HepG2 (cell line): ENCODE measurements around the gene FAM162A. TPM values are rescaled to one million over a fixed set of nuclear protein-coding genes. Genes with fewer than 3 reads are reported as not detected.
"Not testable (repeated sequence)": the region's sequence is repeated elsewhere in the genome, so short reads cannot be mapped to it uniquely, and the experiment has no call there.

Experiments used
- ATAC-seq: fragments of 200-7000 bp; cut with Tn5 transposase; 3 replicates; pipeline ENCODE4 v1.9.1; 2020; ENCODE audit warnings: mild to moderate bottlenecking, moderate library complexity
- BruUV-seq: library from RNA; stranded (reverse); fragments of 400-500 nt; replicated peaks from 2 replicates; lab custom pipeline; 2021; lab: Mats Ljungman, UMichigan
- CTCF ChIA-PET: fragments of 300-600 bp; formaldehyde crosslinking; extraction: SDS; loops from one replicate; lab custom pipeline; 2021; ENCODE audit warnings: low total read pairs, inconsistent platforms, low intra/inter-chr PET ratio; lab: Yijun Ruan, JAX
- POLR2A ChIA-PET: fragments of 350-600 bp; sonication (Branson Sonifier 250); formaldehyde crosslinking; loops from one replicate; lab custom pipeline; 2020; ENCODE audit warnings: antibody characterized with exemption, inconsistent platforms; lab: Yijun Ruan, JAX
- DNase-seq: peaks from one replicate; pipeline ENCODE4 v3.0.0-alpha.2; 2015; ENCODE audit warnings: low spot score
- FAIRE-seq: peaks from 3 replicates; lab custom pipeline; 2011; peaks lifted over from hg19 to GRCh38; lab: Jason Lieb, UNC
- H2AFZ ChIP-seq: one replicate; pipeline ENCODE4 v1.6.1; 2011; ENCODE audit warnings: low read length, inconsistent platforms
- H3K27ac ChIP-seq: fragments of 300-600 bp; 3 replicates; pipeline ENCODE4 v1.8.0; 2011; ENCODE audit warnings: mixed run types, mild to moderate bottlenecking, mixed read lengths, low read length, inconsistent platforms; ENCODE audit not compliant: insufficient read depth; ENCODE audit errors: extremely low read length
- H3K27me3 ChIP-seq, 2 experiments: fragments of 200-600 bp in 1 of 2; 2 replicates in 1 of 2; 3 replicates in 1 of 2; pipeline versions ENCODE4 v1.6.0 to v1.8.0; 2011; ENCODE audit warnings: low read length in 2 of 2, mild to moderate bottlenecking in 2 of 2, moderate library complexity in 2 of 2, inconsistent platforms in 1 of 2; ENCODE audit not compliant: insufficient read depth in 2 of 2, control insufficient read depth in 1 of 2
- H3K36me3 ChIP-seq, 2 experiments: fragments of 200-600 bp in 1 of 2; replicated peaks in 1 of 2; 2 replicates in 1 of 2; 3 replicates in 1 of 2; pipeline versions ENCODE4 v1.5.1 to v1.8.0; 2011; ENCODE audit warnings: low read length in 2 of 2, inconsistent platforms in 1 of 2; ENCODE audit not compliant: insufficient read depth in 2 of 2, control insufficient read depth in 1 of 2
- H3K4me1 ChIP-seq: 2 replicates; pipeline ENCODE4 v1.5.1; 2012; ENCODE audit warnings: low read length, inconsistent platforms; ENCODE audit not compliant: insufficient read depth
- H3K4me2 ChIP-seq: 2 replicates; pipeline ENCODE4 v1.6.0; 2011; ENCODE audit warnings: low read depth, low read length, inconsistent platforms
- H3K4me3 ChIP-seq, 3 experiments: fragments of 200-600 bp in 1 of 3; sonication (generic), shearing (Covaris generic) in 1 of 3; replicated peaks in 1 of 3; 2 replicates each; pipeline ENCODE4 v1.5.1; 2011 to 2016; ENCODE audit warnings: low read length in 3 of 3, inconsistent platforms in 2 of 3, low read depth in 2 of 3, mild to moderate bottlenecking in 2 of 3, control low read depth in 1 of 3, mixed read lengths in 1 of 3; ENCODE audit not compliant: insufficient read depth in 1 of 3
- H3K79me2 ChIP-seq: one replicate; pipeline ENCODE4 v1.6.1; 2011; ENCODE audit warnings: low read length, inconsistent platforms; ENCODE audit not compliant: insufficient read depth
- H3K9ac ChIP-seq: 2 replicates; pipeline ENCODE4 v1.6.0; 2011; ENCODE audit warnings: mild to moderate bottlenecking, low read depth, low read length, inconsistent platforms; ENCODE audit not compliant: insufficient read depth
- H3K9me3 ChIP-seq: 2 replicates; pipeline ENCODE4 v1.5.1; 2012; ENCODE audit warnings: mild to moderate bottlenecking, low read length
- H4K20me1 ChIP-seq: 2 replicates; pipeline ENCODE4 v1.6.0; 2011; ENCODE audit warnings: inconsistent platforms, mild to moderate bottlenecking, low read length, moderate library complexity; ENCODE audit not compliant: insufficient read depth
- HMGA1 ChIP-seq: sonication (generic); formaldehyde crosslinking; conservative IDR thresholded peaks from 2 replicates; pipeline ENCODE4 v1.4.0; 2020; ENCODE audit warnings: missing genetic modification reagents
- KDM3A ChIP-seq: IDR thresholded peaks from 2 replicates; pipeline ENCODE4 v1.6.1; 2018; ENCODE audit warnings: low read depth, missing compliant biosample characterization
- MAFK ChIP-seq, 2 experiments: IDR thresholded peaks in 1 of 2; conservative IDR thresholded peaks in 1 of 2; 2 replicates each; pipeline ENCODE4 v1.6.1; 2011; ENCODE audit warnings: improper control_type of control experiment in 2 of 2, low read length in 2 of 2
- SMAD9 ChIP-seq: sonication (generic); formaldehyde crosslinking; IDR thresholded peaks from 2 replicates; pipeline ENCODE4 v1.5.1; 2020; ENCODE audit warnings: mild to moderate bottlenecking, missing genetic modification reagents
- ZNF841 ChIP-seq: sonication (generic); formaldehyde crosslinking; IDR thresholded peaks from 2 replicates; pipeline ENCODE4 v1.8.1; 2023; ENCODE audit warnings: missing genetic modification reagents, borderline replicate concordance
- WGBS: methylation state at CpG from one replicate; pipeline ENCODE4 v1.1.6; 2017; ENCODE audit warnings: low lambda C conversion rate; 5-methylcytosine and 5-hydroxymethylcytosine counted together
- in situ Hi-C: cut with HindIII; loops from 2 replicates; pipeline ENCODE4 v1.10.0; 2017; ENCODE audit warnings: low pct_unique_long_range_greater_than_20kb; ENCODE audit not compliant: extremely low pct_ligation_motif_present
- intact Hi-C: fragments of 100-400 bp; cut with micrococcal nuclease; formaldehyde crosslinking; loops from one replicate; pipeline ENCODE4 v1.10.0; 2022; ENCODE audit not compliant: unreplicated experiment
- polyA plus RNA-seq, 8 experiments: library from polyadenylated mRNA; depleted of rRNA in 3 of 8; stranded (reverse) in 7 of 8; unstranded in 1 of 8; fragments of >200 nt; fragmentation: Illumina TruSeq in 4 of 8; extraction: Trizol in 4 of 8; gene quantifications; 2 replicates each; pipeline versions ENCODE4 v1.2.1 to v1.2.3, GENCODE V29; 2011 to 2016; ENCODE audit warnings: low read depth in 4 of 8, missing spikeins in 1 of 8, mixed read lengths in 1 of 8; ENCODE audit not compliant: insufficient read depth in 1 of 8
- total RNA-seq, 5 experiments: library from RNA; depleted of rRNA; stranded (reverse); fragments of >200 nt; fragmentation: Illumina TruSeq; extraction: Trizol; gene quantifications; 2 replicates each; pipeline ENCODE4 v1.2.3, GENCODE V29; 2016; ENCODE audit warnings: low read depth in 1 of 5
- TF ChIP-seq, protein P1 (sequence below): sonication (generic); formaldehyde crosslinking; IDR thresholded peaks from 2 replicates; pipeline ENCODE4 v1.4.0; 2020; ENCODE audit warnings: missing genetic modification reagents
- TF ChIP-seq, protein P2 (sequence below): sonication (generic); formaldehyde crosslinking; IDR thresholded peaks from 2 replicates; pipeline ENCODE4 v1.4.0; 2020; ENCODE audit warnings: missing genetic modification reagents

Gene FAM162A
- total and polyA plus RNA-seq, 2 of the 13 experiments (the other 11 are each of a cell fraction or from before 2014, with no cell fraction given): 115 to 155 TPM

DNA sequence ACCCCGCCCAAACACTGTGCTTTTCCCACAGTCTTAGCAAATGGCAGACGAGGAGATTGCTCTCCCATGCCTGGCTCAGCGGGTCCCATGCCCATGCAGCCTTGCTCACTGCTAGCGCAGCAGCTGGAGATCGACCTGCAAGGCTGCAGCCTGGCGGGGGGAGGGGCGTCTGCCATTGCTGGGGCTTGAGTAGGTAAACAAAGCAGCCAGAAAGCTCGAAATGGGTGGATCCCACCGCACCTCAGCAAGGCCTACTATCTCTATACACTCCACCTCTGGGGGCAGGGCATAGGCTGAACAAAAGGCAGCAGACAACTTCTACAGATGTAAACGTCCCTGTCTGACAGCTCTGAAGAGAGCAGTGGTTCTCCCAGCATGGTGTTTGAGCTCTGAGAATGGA, 59.1 kb downstream of the FAM162A start:
- Histone ChIP-seq H3K79me2 (no peaks in the 10 kb centered on the region), H3K4me3 (no peak overlapping the region)
- WGBS: 92% methylated on average over 2 of the region's 10 CpGs
- no peak for FAIRE-seq
- no peak for TF ChIP-seq KDM3A (CRISPR knock-in tag)
- no peak for TF ChIP-seq HMGA1 (CRISPR knock-in tag)
- TF ChIP-seq SMAD9: no peak
- TF ChIP-seq, protein P1, sequence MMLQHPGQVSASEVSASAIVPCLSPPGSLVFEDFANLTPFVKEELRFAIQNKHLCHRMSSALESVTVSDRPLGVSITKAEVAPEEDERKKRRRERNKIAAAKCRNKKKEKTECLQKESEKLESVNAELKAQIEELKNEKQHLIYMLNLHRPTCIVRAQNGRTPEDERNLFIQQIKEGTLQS: no peak
- TF ChIP-seq MAFK (conservative IDR thresholded peaks at IDR 0.05 in 1 of 2, IDR thresholded peaks at IDR 0.05 in 1 of 2; ENCODE audit: low read length in 2 of 2): no peak
- TF ChIP-seq, protein P2, sequence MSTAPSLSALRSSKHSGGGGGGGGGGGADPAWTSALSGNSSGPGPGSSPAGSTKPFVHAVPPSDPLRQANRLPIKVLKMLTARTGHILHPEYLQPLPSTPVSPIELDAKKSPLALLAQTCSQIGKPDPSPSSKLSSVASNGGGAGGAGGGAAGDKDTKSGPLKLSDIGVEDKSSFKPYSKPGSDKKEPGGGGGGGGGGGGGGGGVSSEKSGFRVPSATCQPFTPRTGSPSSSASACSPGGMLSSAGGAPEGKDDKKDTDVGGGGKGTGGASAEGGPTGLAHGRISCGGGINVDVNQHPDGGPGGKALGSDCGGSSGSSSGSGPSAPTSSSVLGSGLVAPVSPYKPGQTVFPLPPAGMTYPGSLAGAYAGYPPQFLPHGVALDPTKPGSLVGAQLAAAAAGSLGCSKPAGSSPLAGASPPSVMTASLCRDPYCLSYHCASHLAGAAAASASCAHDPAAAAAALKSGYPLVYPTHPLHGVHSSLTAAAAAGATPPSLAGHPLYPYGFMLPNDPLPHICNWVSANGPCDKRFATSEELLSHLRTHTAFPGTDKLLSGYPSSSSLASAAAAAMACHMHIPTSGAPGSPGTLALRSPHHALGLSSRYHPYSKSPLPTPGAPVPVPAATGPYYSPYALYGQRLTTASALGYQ (CRISPR knock-in tag): no peak
- no peak for TF ChIP-seq ZNF841
- TF ChIP-seq, all 625 proteins: peak for 0
- no peak overlapping the region for H3K4me2 ChIP-seq
- BruUV-seq: no TSS peak
- no peaks in the 10 kb centered on the region for H3K4me1 ChIP-seq
- in situ Hi-C loops (no loop called here), intact Hi-C loops (no loop called here)
- H3K27ac ChIP-seq: no peak overlapping the region
- H4K20me1 ChIP-seq: no peaks in the 10 kb centered on the region
- H3K9me3 ChIP-seq: no peaks in the 10 kb centered on the region
- H2AFZ ChIP-seq: no peak overlapping the region
- POLR2A ChIA-PET: no interaction called here
- H3K27me3 ChIP-seq: no peaks in the 10 kb centered on the region
- DNase-seq: peak; percentile 9
- CTCF ChIA-PET: no interaction called here
- peaks cover 2 to 44% of the 10 kb centered on the region in 2 experiments; a peak in 4 of 5 replicates for H3K36me3 ChIP-seq
- H3K9ac ChIP-seq: no peak overlapping the region
- ATAC-seq: no peak

DNA sequence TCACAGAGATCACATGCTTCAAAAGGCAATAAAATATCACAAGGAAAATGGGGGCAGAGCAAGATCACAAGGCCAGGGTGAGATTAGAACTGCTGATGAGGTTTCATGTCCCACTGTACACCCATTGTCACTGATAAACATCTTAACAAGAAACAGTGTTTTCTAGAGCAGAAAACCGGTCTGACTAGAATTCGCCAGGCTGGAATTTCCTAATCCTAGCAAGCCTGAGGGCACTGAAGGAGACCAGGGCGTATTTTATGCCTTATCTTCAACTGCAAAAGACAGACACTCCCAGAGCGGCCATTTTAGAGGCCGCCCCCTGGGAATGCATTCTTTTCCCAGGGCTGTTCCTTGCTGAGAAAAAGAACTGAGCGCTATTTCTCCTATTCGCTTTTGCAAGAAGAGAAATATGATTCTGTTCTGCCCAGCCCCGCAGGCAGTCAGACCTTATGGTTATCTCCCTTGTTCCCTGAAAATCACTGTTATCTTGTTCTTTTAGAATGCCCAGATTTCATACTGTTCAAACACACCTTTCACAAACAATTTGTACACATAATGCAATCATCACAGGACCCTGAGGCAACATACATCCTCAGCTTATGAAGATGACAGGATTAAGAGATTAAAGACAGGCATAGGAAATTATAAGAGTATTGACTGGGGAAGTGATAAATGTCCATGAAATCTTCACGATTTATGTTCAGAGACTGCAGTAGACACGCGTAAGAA, 59.9 kb downstream of the FAM162A start:
- H3K27ac ChIP-seq, in situ Hi-C loops, H3K4me1 ChIP-seq, H2AFZ ChIP-seq, FAIRE-seq, H3K79me2 ChIP-seq, DNase-seq, CTCF ChIA-PET, H3K9me3 ChIP-seq, H3K9ac ChIP-seq, H3K4me3 ChIP-seq, H4K20me1 ChIP-seq, H3K4me2 ChIP-seq, intact Hi-C loops, H3K27me3 ChIP-seq, POLR2A ChIA-PET, BruUV-seq, ATAC-seq: not testable (repeated sequence)
- whole genome bisulfite sequencing: 98% methylated on average over 11 of the region's 11 CpGs
- H3K36me3 ChIP-seq: peaks cover 2 to 42% of the 10 kb centered on the region in 2 experiments; a peak in 4 of 5 replicates
